Loucy (cell line): Measurements from ENCODE around the gene ASCC1.
A peak's percentile ranks its signal among the peaks of the same experiment; 100 is the strongest.

Source experiments
- H2AFZ ChIP-seq: fragments of 200-600 bp; sonication (generic); 2 replicates; pipeline ENCODE4 v1.6.0; 2016; ENCODE audit warnings: antibody characterized with exemption, mild to moderate bottlenecking, low read length, moderate library complexity
- H3F3A ChIP-seq: fragments of 200-600 bp; 2 replicates; pipeline ENCODE4 v1.6.0; 2016; ENCODE audit warnings: antibody characterized with exemption, low read depth, mild to moderate bottlenecking
- H3K27me3 ChIP-seq: fragments of 200-600 bp; sonication (generic); 2 replicates; pipeline ENCODE4 v1.6.1; 2014; ENCODE audit warnings: low read length, mild to moderate bottlenecking; ENCODE audit not compliant: insufficient read depth, poor library complexity, severe bottlenecking
- H3K36me3 ChIP-seq: fragments of 200-600 bp; sonication (generic); 2 replicates; pipeline ENCODE4 v1.6.1; 2016; ENCODE audit warnings: low read length; ENCODE audit not compliant: insufficient read depth
- H3K4me1 ChIP-seq: fragments of 200-600 bp; sonication (generic); 2 replicates; pipeline ENCODE4 v1.5.1; 2014; ENCODE audit warnings: low read length, mild to moderate bottlenecking; ENCODE audit not compliant: insufficient read depth, poor library complexity, severe bottlenecking
- H3K4me2 ChIP-seq: fragments of 200-600 bp; sonication (generic); 2 replicates; pipeline ENCODE4 v1.6.0; 2014; ENCODE audit warnings: antibody characterized with exemption, low read length, low read depth, mild to moderate bottlenecking; ENCODE audit not compliant: poor library complexity, severe bottlenecking
- H3K4me3 ChIP-seq: fragments of 200-600 bp; sonication (generic); 2 replicates; pipeline ENCODE4 v1.5.1; 2014; ENCODE audit warnings: low read length, mild to moderate bottlenecking, mixed read lengths; ENCODE audit not compliant: poor library complexity, severe bottlenecking
- H3K79me2 ChIP-seq: fragments of 200-600 bp; sonication (generic); 2 replicates; pipeline ENCODE4 v1.6.1; 2014; ENCODE audit warnings: low read length; ENCODE audit not compliant: insufficient read depth
- H3K9ac ChIP-seq: fragments of 200-600 bp; sonication (generic); 2 replicates; pipeline ENCODE4 v1.6.0; 2014; ENCODE audit warnings: mild to moderate bottlenecking, low read depth, low read length, moderate library complexity; ENCODE audit not compliant: poor library complexity, severe bottlenecking
- H3K9me2 ChIP-seq: fragments of 200-600 bp; sonication (generic); replicated peaks from 2 replicates; pipeline ENCODE4 v1.6.1; 2016; ENCODE audit warnings: low read depth, low read length, mixed read lengths
- H3K9me3 ChIP-seq: fragments of 200-600 bp; sonication (generic); 2 replicates; pipeline ENCODE4 v1.6.1; 2014; ENCODE audit warnings: mild to moderate bottlenecking, antibody characterized with exemption, low read length, low read depth; ENCODE audit not compliant: insufficient read depth
- H4K20me1 ChIP-seq: fragments of 200-600 bp; sonication (generic); 2 replicates; pipeline ENCODE4 v1.6.0; 2014; ENCODE audit warnings: antibody characterized with exemption, low read length, mild to moderate bottlenecking; ENCODE audit not compliant: insufficient read depth, poor library complexity, severe bottlenecking
- EZH2phosphoT487 ChIP-seq: fragments of 200-600 bp; IDR thresholded peaks from 2 replicates; pipeline ENCODE4 v1.6.1; 2018; ENCODE audit warnings: antibody characterized with exemption, mild to moderate bottlenecking, moderate library complexity, borderline replicate concordance
- TF ChIP-seq, protein P1 (sequence below): fragments of 200-600 bp; sonication (generic); conservative IDR thresholded peaks from 2 replicates; pipeline ENCODE4 v1.5.1; 2014; ENCODE audit warnings: mild to moderate bottlenecking, antibody characterized with exemption, low read length

The ASCC1 gene

DNA sequence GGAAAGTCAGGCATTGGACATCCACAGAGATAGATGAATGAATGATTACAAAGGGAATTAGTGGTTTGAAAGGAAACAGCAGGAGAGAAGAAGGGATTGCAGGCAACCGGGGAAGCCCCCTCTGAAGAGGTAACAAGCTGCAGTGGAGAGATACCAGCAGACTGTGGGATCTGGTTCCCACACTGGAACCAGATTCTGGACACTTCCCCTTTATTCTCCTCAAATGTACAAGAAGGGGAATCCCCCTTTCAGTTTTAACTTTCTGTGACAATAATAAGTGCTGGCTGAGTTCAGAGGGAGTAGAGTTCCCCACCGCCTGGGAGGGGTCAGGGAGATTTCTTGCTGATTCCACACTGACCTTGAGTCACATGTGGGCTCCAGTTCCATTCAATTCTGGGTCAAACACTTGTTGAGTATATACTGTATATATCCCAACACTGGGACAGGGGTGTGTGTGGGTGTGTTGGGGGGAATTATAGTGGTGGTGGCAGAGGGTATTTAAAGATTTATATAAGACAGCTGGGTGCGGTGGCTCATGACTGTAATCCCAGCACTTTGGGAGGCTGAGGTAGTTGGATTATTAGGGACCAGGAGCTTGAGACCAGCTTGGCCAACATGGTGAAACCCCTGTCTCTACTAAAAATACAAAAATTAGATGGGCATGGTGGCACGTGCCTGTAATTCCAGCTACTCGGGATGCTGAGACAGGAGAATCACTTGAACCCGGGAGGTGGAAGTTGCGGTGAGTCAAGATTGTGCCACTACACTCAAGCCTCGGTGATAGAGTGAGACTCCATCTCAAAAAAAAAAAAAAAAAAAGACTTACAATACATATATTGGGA is 41.2 kb upstream of the ASCC1 start:
- TF ChIP-seq EZH2phosphoT487 = no peak
- TF ChIP-seq, protein P1, sequence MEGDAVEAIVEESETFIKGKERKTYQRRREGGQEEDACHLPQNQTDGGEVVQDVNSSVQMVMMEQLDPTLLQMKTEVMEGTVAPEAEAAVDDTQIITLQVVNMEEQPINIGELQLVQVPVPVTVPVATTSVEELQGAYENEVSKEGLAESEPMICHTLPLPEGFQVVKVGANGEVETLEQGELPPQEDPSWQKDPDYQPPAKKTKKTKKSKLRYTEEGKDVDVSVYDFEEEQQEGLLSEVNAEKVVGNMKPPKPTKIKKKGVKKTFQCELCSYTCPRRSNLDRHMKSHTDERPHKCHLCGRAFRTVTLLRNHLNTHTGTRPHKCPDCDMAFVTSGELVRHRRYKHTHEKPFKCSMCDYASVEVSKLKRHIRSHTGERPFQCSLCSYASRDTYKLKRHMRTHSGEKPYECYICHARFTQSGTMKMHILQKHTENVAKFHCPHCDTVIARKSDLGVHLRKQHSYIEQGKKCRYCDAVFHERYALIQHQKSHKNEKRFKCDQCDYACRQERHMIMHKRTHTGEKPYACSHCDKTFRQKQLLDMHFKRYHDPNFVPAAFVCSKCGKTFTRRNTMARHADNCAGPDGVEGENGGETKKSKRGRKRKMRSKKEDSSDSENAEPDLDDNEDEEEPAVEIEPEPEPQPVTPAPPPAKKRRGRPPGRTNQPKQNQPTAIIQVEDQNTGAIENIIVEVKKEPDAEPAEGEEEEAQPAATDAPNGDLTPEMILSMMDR = no peak
- H3F3A ChIP-seq = peaks cover 8% of the 10 kb centered on the region; the same call in 1 of the 2 replicates
- H3K9me3 ChIP-seq = no peaks in the 10 kb centered on the region
- no peaks in the 10 kb centered on the region for H4K20me1 ChIP-seq
- no peak overlapping the region for H3K4me2 ChIP-seq
- H3K4me1 ChIP-seq = peaks cover 75% of the 10 kb centered on the region
- peak overlapping the region; percentile 8 for H3K9ac ChIP-seq
- no peak overlapping the region for H3K4me3 ChIP-seq
- no peaks in the 10 kb centered on the region for H3K9me2 ChIP-seq
- no peaks in the 10 kb centered on the region for H3K36me3 ChIP-seq
- H2AFZ ChIP-seq = peak overlapping the region; percentile 14; the same call in 1 of the 2 replicates
- H3K27me3 ChIP-seq = no peaks in the 10 kb centered on the region
- 0 out of 2 replicates have a peak, but pooled peaks cover 6% of the 10 kb centered on the region for H3K79me2 ChIP-seq

DNA sequence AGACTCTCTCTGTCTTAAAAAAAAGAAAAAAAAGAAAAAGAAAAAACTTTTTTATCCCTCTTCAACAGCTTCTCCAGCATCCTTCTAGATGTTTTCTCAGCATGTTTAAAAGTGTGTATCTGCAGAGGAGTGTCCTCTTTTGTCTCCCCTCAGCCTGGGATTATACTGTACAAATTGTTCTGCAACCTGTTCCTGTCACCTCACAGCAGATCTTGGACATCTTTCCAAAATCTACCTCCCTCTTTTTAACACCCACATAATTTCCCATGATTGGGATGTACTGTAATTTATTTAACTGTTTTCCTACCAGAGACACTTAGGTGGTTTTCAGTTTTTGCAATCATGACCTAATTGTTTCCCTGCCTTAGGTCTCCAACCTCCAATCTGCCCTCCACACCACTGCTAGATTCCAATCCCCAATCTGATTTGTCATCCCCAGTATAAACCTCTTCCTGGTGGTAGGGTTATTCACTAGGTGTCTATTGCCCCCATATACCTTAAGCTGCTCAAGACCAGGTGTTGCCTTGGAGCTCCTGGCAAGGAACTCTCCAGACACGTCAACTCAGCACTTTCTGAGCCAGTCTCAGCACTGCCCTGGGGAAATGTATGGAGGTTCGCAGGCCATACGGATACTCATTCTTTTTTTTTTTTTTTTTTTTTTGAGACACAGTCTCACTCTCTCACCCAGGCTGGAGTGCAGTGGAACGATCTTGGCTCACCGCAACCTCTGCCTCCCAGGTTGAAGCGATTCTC is 40.1 kb upstream of the ASCC1 start:
- H3F3A ChIP-seq = peaks cover 3% of the 10 kb centered on the region; the same call in 1 of the 2 replicates
- H3K4me1 ChIP-seq = peaks cover 67% of the 10 kb centered on the region
- no peak overlapping the region for H3K4me3 ChIP-seq
- TF ChIP-seq, protein P1 = no peak
- TF ChIP-seq EZH2phosphoT487 = no peak
- H3K27me3 ChIP-seq = no peaks in the 10 kb centered on the region
- no peaks in the 10 kb centered on the region for H4K20me1 ChIP-seq
- H3K36me3 ChIP-seq = no peaks in the 10 kb centered on the region
- no peaks in the 10 kb centered on the region for H3K9me2 ChIP-seq
- H3K9ac ChIP-seq = peak overlapping the region; percentile 82
- H3K4me2 ChIP-seq = no peak overlapping the region
- 0 out of 2 replicates have a peak, but pooled peaks cover 6% of the 10 kb centered on the region for H3K79me2 ChIP-seq
- no peak overlapping the region for H2AFZ ChIP-seq
- H3K9me3 ChIP-seq = no peaks in the 10 kb centered on the region

DNA sequence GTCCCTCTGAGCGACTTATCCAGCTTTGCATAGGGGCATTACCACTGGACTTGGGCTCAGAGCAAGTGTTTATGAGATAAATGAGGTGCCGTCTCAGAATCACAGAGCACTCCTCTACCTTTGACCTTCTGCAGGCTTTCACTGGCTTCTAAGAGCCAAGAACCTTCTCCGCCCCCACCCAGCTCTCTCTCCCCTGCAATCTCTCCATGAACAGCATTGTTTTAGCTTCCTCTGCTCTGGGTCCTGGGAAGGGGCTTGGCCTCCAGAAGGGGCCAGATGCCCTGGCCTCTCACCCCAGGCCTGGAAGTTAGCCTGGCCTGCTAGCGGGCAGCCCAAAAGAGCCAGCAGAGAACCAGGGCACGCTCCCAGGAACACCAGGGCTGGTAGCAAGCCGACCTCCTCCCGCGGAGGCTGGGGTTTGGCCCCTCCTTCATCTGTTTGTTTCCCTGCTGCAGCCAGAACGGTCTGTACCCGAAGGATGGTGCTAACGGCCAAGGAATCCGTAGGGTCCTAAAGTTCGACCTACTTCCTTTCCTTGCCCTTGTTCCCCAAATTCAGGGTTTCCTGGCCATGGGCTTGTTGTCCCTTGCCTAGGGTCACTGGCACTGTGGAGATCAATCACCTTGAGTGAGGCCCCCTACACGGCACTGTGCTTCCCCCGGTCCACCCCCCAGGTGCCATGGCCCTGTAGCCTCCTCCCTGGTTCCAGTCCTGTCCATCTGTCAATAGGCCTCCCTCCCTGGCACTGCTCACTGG is 38.9 kb upstream of the ASCC1 start:
- TF ChIP-seq, protein P1 = no peak
- TF ChIP-seq EZH2phosphoT487 = no peak
- H3F3A ChIP-seq = no peaks in the 10 kb centered on the region
- H3K9me3 ChIP-seq = no peaks in the 10 kb centered on the region
- H4K20me1 ChIP-seq = no peaks in the 10 kb centered on the region
- H3K79me2 ChIP-seq = 0 out of 2 replicates have a peak, but pooled peaks cover 6% of the 10 kb centered on the region
- no peaks in the 10 kb centered on the region for H3K36me3 ChIP-seq
- H3K4me1 ChIP-seq = peaks cover 69% of the 10 kb centered on the region
- peak overlapping the region; percentile 82 for H3K9ac ChIP-seq
- H3K4me3 ChIP-seq = peak overlapping the region; percentile 60
- no peaks in the 10 kb centered on the region for H3K9me2 ChIP-seq
- no peaks in the 10 kb centered on the region for H3K27me3 ChIP-seq
- peak overlapping the region; percentile 63 for H2AFZ ChIP-seq
- H3K4me2 ChIP-seq = peak overlapping the region; percentile 69
